GM21367 (cell line): ENCODE measurements around the gene DSCAM.
"Not testable (repeated sequence)": the region's sequence is repeated elsewhere in the genome, so short reads cannot be mapped to it uniquely, and the experiment has no call there.

Experiments used
- ATAC-seq: cut with Tn5 transposase; IDR thresholded peaks from one replicate; pipeline ENCODE4 v1.9.1; 2021; ENCODE audit not compliant: unreplicated experiment

The DSCAM gene

GRCh38 chr21:40073642-40074041 lies 773.3 kb downstream of the DSCAM start:
- ATAC-seq, result no peak

GRCh38 chr21:40070871-40071270 lies 776.1 kb downstream of the DSCAM start:
- no peak for ATAC-seq

GRCh38 chr21:40067751-40068150 lies 779.2 kb downstream of the DSCAM start:
- no peak for ATAC-seq

- no peak for ATAC-seq
Observed at GRCh38 chr21:40066221-40066620, 780.7 kb downstream of the DSCAM start.

GRCh38 chr21:40060083-40060677 lies 786.8 kb downstream of the DSCAM start:
- ATAC-seq, result no peak

- ATAC-seq, result no peak
Observed at GRCh38 chr21:40057331-40057730, 789.6 kb downstream of the DSCAM start.

GRCh38 chr21:40056031-40056430 lies 790.9 kb downstream of the DSCAM start:
- no peak for ATAC-seq

- no peak for ATAC-seq
Observed at GRCh38 chr21:40054403-40054802, 792.6 kb downstream of the DSCAM start.

- no peak for ATAC-seq
Observed at GRCh38 chr21:40053007-40053406, 794.0 kb downstream of the DSCAM start.

GRCh38 chr21:40052276-40052675 lies 794.7 kb downstream of the DSCAM start:
- ATAC-seq, result no peak

- no peak for ATAC-seq
Observed at GRCh38 chr21:40051801-40052200, 795.2 kb downstream of the DSCAM start.

- no peak for ATAC-seq
Observed at GRCh38 chr21:40049931-40050290, 797.0 kb downstream of the DSCAM start.

GRCh38 chr21:40049031-40049930 lies 797.7 kb downstream of the DSCAM start:
- ATAC-seq, result no peak

- no peak for ATAC-seq
Observed at GRCh38 chr21:40047993-40048730, 798.8 kb downstream of the DSCAM start.

- no peak for ATAC-seq
Observed at GRCh38 chr21:40047211-40047610, 799.7 kb downstream of the DSCAM start.

GRCh38 chr21:40043866-40044265 lies 803.1 kb downstream of the DSCAM start:
- no peak for ATAC-seq

- ATAC-seq, result no peak
Observed at GRCh38 chr21:40043423-40043822, 803.5 kb downstream of the DSCAM start.

GRCh38 chr21:40041446-40041845 lies 805.5 kb downstream of the DSCAM start:
- ATAC-seq, result no peak

GRCh38 chr21:40033156-40033782 lies 813.7 kb downstream of the DSCAM start:
- ATAC-seq, result not testable (repeated sequence)

- ATAC-seq, result no peak
Observed at GRCh38 chr21:40029888-40030287, 817.1 kb downstream of the DSCAM start.

GRCh38 chr21:40028393-40028792 lies 818.6 kb downstream of the DSCAM start:
- not testable (repeated sequence) for ATAC-seq
